HFF-Myc (cell line): Measurements from ENCODE around the gene STK16.

Source experiments
- DNase-seq: peaks from one replicate; pipeline ENCODE4 v3.0.0-alpha.2; 2011; ENCODE audit warnings: low read depth; ENCODE audit errors: extremely low read depth
- H3K4me3 ChIP-seq: replicated peaks from 2 replicates; pipeline ENCODE4 v1.5.1; 2011; ENCODE audit warnings: low read depth, mild to moderate bottlenecking, control low read depth, low read length
- CTCF ChIP-seq: IDR thresholded peaks from 2 replicates; pipeline ENCODE4 v1.5.1; 2012; ENCODE audit warnings: mild to moderate bottlenecking, low read depth, low read length, control low read depth; ENCODE audit errors: missing control alignments

Gene STK16

GRCh38 chr2:219298759-219299371 is 53.6 kb downstream of the STK16 start:
- TF ChIP-seq CTCF: peak; percentile 97
- DNase-seq: no peak

GRCh38 chr2:219299372-219299760 is 54.1 kb downstream of the STK16 start:
- H3K4me3 ChIP-seq: no peak overlapping the region
- TF ChIP-seq CTCF: no peak
- DNase-seq: no peak

More at GRCh38 chr2:219298759-219299371, 53.6 kb downstream of the STK16 start:
- H3K4me3 ChIP-seq: no peak overlapping the region
